GM12875 (cell line): ENCODE measurements around the gene TSC22D1.

ENCODE experiments used
- H3K4me3 ChIP-seq: one replicate; pipeline ENCODE4 v1.5.1; 2011; ENCODE audit warnings: low read depth, low read length, control low read depth
- TF ChIP-seq, protein P1 (sequence below): IDR thresholded peaks from 2 replicates; pipeline ENCODE4 v1.5.1; 2011; ENCODE audit warnings: low read depth, mild to moderate bottlenecking, control low read depth, inconsistent platforms, low read length, moderate library complexity, borderline replicate concordance; ENCODE audit not compliant: insufficient read depth

TSC22D1 gene

DNA sequence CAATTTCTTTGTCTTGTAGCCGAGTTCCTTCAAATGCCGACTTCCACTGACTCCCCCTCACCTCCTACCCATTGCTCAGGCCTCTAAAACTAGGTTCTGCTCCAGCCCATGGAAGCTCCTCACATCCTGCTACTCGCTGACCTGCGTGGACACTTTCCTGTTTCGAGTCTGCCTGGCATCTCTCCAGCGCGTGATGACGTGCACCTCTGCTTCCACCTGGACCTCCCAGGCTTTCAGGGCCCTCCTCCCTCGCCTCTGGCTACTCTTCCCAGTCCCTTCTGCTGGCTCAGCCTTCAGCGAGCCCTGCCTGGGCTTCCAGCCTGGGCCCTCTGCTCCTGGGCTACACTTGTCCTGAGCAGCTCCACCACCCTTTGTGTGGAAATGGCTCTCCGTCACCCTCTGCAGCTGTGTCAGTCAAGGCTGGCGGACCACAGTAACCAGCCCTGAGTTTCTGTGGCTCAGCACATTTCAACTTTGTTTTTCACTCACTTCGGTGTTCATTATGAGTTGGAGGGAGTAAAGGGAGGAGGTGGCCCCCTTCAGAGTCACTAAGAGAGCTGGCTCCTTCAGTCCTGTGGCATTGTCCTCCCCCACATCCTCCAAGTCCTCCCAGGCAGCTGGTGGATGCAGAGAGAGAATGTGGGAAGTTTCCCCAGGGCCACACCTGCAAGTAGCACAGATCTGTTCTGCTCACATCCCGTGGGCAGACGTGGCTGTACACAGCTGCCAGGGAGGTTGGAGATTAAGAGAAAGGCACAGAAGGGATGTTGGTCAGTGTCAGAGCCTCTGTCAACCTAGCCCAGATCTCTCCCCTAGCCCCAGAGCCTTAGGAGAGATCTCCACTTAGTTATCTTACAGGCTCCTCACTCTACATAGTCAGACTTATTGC lies 153.1 kb downstream of the TSC22D1 start:
- TF ChIP-seq, protein P1, sequence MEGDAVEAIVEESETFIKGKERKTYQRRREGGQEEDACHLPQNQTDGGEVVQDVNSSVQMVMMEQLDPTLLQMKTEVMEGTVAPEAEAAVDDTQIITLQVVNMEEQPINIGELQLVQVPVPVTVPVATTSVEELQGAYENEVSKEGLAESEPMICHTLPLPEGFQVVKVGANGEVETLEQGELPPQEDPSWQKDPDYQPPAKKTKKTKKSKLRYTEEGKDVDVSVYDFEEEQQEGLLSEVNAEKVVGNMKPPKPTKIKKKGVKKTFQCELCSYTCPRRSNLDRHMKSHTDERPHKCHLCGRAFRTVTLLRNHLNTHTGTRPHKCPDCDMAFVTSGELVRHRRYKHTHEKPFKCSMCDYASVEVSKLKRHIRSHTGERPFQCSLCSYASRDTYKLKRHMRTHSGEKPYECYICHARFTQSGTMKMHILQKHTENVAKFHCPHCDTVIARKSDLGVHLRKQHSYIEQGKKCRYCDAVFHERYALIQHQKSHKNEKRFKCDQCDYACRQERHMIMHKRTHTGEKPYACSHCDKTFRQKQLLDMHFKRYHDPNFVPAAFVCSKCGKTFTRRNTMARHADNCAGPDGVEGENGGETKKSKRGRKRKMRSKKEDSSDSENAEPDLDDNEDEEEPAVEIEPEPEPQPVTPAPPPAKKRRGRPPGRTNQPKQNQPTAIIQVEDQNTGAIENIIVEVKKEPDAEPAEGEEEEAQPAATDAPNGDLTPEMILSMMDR, result no peak
- H3K4me3 ChIP-seq, result no peak overlapping the region

GRCh38 chr13:44421853-44422525 lies 154.1 kb downstream of the TSC22D1 start:
- no peak overlapping the region for H3K4me3 ChIP-seq
- TF ChIP-seq, protein P1, result no peak

DNA sequence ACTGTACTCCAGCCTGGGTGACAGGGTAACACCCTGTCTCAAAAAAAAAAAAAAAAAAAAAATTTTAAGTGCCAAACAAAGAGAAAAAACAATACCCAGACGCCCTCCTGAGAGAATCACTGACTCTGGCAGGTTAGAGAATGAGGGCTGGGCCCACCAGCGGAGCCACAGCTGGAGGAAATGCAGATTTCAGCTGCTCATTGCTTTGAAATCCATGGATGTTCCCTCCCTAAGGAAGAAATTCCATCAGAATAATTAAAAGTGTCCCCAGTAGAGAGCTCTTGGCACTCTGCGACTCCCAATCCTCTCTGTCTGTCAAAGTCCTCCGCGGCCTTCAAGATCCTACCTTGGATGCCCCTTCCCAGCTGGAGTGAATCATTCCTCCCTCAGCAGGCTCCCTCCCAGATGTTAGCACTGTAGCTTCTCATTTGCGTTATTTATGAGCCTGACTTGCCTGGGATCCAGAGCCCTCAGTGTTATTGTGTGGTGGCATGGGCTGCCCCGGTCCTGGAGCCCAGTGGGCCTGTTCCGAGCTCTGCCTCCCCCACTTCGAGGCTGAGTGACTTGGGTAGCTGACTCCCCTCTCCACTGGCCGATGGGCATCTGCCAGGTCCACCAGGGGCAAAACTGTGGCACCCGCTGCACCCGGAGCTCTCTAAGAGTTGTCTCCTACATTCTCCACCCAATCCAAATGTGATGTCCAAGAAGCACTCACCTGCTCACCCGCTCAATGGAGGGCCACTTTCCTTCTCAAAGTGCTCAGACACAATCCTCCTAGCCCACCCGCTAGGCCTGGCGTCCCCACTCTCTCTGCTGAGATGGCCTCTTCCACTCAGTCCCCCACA lies 155.5 kb downstream of the TSC22D1 start:
- TF ChIP-seq, protein P1, result no peak
- H3K4me3 ChIP-seq, result no peak overlapping the region

- H3K4me3 ChIP-seq, result no peak overlapping the region
- TF ChIP-seq, protein P1, result no peak
Measured at GRCh38 chr13:44417876-44418275, 158.3 kb downstream of the TSC22D1 start.

- TF ChIP-seq, protein P1, result no peak
- H3K4me3 ChIP-seq, result no peak overlapping the region
Measured at GRCh38 chr13:44417446-44417845, 158.7 kb downstream of the TSC22D1 start.

DNA sequence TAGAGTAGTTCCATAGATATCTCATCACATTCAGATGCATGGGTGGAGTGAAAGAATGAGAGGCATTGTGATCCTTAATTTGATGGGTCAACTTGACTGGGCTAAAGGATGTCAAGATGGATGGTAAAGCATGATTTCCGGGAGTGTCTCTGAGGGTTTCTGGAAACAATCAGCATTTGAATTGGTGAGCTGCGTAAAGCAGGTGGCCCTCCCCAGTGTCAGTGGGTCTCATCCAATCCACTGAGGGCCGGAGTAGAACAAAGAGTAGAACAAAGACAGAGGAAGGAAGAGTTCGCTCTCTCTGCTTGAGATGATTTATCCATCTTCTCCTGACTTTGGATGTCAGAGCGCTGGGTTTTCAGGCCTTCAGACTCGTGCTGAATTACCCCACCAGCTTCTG lies 159.4 kb downstream of the TSC22D1 start:
- H3K4me3 ChIP-seq, result no peak overlapping the region
- TF ChIP-seq, protein P1, result no peak
